Measurements from ENCODE around the gene ZCWPW1. TPM values are rescaled to one million over a fixed set of nuclear protein-coding genes. Genes with fewer than 3 reads are reported as not detected.

The ZCWPW1 gene
- total and polyA plus RNA-seq, 10 of the 15 experiments (the other 5 are each of a cell fraction or from before 2014, with no cell fraction given) = 1.3 to 4.4 (median 3.7) TPM

GRCh38 chr7:100472121-100472851 lies 43.8 kb upstream of the ZCWPW1 start (continued):
- TF ChIP-seq ZBTB33 (IDR thresholded peaks at IDR 0.05) (no peak), FOS (IDR thresholded peaks at IDR 0.05; ENCODE audit: borderline replicate concordance, extremely low read depth, insufficient read length) (no peak), PKNOX1 (IDR thresholded peaks at IDR 0.05) (no peak), USF1 (IDR thresholded peaks at IDR 0.05; ENCODE audit: borderline replicate concordance, extremely low read length, insufficient read depth, low read depth, low read length) (no peak)

- POLR2A ChIA-PET = no interaction called here
- DNase-seq (ENCODE audit: low read depth, low spot score) (no peak), ATAC-seq (no peak), FAIRE-seq (no peak)
- Histone ChIP-seq H3K9me3 (replicated peaks; ENCODE audit: control insufficient read depth, insufficient read depth, low read length) (no peaks in the 10 kb centered on the region), H3K4me1 (ENCODE audit: control insufficient read depth, insufficient read depth, low read length) (peaks cover 24% of the 10 kb centered on the region), H3K79me2 (ENCODE audit: control insufficient read depth, insufficient read depth, low read length) (peaks cover 27% of the 10 kb centered on the region), H3K27me3 (replicated peaks in 1 of 2; ENCODE audit: control insufficient read depth in 2 of 2, insufficient read depth in 2 of 2, low read length in 1 of 2) (no peaks in the 10 kb centered on the region), H2AFZ (ENCODE audit: control insufficient read depth, low read depth, low read length) (no peak overlapping the region), H3K4me3 (no peak overlapping the region), H3K4me2 (ENCODE audit: control insufficient read depth, insufficient read depth) (no peak overlapping the region), H3K36me3 (ENCODE audit: control insufficient read depth in 2 of 2, insufficient read depth in 2 of 2, low read length in 1 of 2) (peaks cover 6 to 16% of the 10 kb centered on the region in 2 experiments; a peak in 3 of 4 replicates), H4K20me1 (ENCODE audit: control insufficient read depth, insufficient read depth) (peaks cover 4% of the 10 kb centered on the region; the same call in 1 of the 2 replicates), H3K9ac (ENCODE audit: control insufficient read depth, insufficient read depth, low read length) (no peak overlapping the region), H3K27ac (ENCODE audit: control insufficient read depth, insufficient read depth) (no peak overlapping the region)
- WGBS (ENCODE audit: insufficient coverage, insufficient replicate concordance, low lambda C conversion rate, missing lambda C conversion rate) = 100% methylated on average over 1 of the region's 4 CpGs
- CTCF ChIA-PET = interaction anchor here (0.6 to 3.5 kb wide), 8 partner anchors 8 to 220 kb away, joined by 3 to 50 read pairs (median 11); partner anchors contain the start of gene TSC22D4
- RAD21 ChIA-PET (ENCODE audit: unreplicated experiment) = interaction anchor here (2.2 kb wide), 1 partner anchor 11 kb away, joined by 9 read pairs; no protein-coding TSS in a partner anchor
- in situ Hi-C loops (cut with MboI) = loop anchor here (5.0 to 25.0 kb wide), 4 partner anchors 86 to 384 kb away; partner anchors contain the start of genes GIGYF1 and SLC12A9
- no TSS peak for BruUV-seq (replicated peaks)
- intact Hi-C loops (cut with micrococcal nuclease; ENCODE audit: unreplicated experiment) = loop anchor here (10.0 kb wide), 1 partner anchor 224 kb away; the partner anchor contains the start of gene GIGYF1
- SMC1A ChIA-PET (ENCODE audit: uncharacterized antibody, unreplicated experiment) = interaction anchor here (0.9 to 2.9 kb wide), 3 partner anchors 8 to 96 kb away, joined by 3 to 24 read pairs (median 12); partner anchors contain the start of gene TSC22D4
- TF ChIP-seq, protein P1, sequence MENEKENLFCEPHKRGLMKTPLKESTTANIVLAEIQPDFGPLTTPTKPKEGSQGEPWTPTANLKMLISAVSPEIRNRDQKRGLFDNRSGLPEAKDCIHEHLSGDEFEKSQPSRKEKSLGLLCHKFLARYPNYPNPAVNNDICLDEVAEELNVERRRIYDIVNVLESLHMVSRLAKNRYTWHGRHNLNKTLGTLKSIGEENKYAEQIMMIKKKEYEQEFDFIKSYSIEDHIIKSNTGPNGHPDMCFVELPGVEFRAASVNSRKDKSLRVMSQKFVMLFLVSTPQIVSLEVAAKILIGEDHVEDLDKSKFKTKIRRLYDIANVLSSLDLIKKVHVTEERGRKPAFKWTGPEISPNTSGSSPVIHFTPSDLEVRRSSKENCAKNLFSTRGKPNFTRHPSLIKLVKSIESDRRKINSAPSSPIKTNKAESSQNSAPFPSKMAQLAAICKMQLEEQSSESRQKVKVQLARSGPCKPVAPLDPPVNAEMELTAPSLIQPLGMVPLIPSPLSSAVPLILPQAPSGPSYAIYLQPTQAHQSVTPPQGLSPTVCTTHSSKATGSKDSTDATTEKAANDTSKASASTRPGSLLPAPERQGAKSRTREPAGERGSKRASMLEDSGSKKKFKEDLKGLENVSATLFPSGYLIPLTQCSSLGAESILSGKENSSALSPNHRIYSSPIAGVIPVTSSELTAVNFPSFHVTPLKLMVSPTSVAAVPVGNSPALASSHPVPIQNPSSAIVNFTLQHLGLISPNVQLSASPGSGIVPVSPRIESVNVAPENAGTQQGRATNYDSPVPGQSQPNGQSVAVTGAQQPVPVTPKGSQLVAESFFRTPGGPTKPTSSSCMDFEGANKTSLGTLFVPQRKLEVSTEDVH (IDR thresholded peaks at IDR 0.05; ENCODE audit: low read depth, partially characterized antibody) = no peak
- TF ChIP-seq CUX1 (IDR thresholded peaks at IDR 0.05; ENCODE audit: insufficient replicate concordance, low read depth, low read length) = no peak
- no peak for TF ChIP-seq HDGF (IDR thresholded peaks at IDR 0.05)
Measured at GRCh38 chr7:100471021-100471420, 42.5 kb upstream of the ZCWPW1 start.
